ENCODE measurements around the gene SIGLEC12. TPM values are rescaled to one million over a fixed set of nuclear protein-coding genes. Genes with fewer than 3 reads are reported as not detected.

Gene SIGLEC12
- polyA plus RNA-seq, 1 donor (not counting 4 experiments of a cell fraction or from before 2014, with no cell fraction given) = not detected

DNA sequence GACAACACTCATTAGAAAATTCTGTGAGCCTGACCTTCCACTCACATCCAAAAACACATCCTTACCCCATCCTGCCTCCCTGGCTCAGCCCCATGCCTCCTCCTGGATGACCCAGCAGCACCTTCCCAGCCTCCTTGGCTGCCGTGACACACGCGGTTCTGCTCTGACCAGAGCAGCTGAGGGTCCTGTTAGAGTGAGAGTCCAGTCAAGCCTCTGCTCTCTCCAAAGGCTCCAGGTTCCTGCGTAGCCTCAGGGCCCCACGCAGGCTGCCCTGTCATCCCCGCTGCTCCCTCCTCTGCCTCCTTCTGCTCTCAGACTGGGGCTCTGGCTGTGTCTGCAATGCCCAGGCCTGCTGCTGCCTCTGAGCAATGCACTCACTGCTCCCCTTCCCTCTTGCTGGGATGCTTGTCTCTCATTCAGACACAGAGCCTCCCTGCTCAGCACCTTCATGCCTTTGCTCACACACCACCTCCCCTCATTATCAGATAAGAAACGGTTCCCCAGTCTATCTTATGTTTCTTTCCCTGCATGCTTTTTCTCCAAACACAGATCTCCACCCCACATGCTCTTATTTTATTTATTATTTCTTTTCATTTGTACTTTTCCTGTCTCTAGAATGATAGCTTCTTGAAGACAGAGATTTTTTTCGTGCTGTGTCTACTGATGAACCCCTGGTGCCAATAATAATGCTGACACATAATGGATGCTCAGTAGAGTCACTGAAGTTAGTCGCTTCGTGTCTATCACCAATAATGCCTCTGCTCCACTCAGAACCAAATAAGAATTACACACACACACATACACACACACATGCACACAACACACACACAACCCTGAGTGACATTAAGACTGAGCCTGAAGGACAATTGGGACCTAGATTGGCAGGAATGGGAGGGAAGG, 40.1 kb upstream of the SIGLEC12 start:
- no peaks in the 10 kb centered on the region for H3K27me3 ChIP-seq (ENCODE audit: control insufficient read depth, extremely low read depth, insufficient read depth, low read length)
- no peak overlapping the region for H3K27ac ChIP-seq (ENCODE audit: control insufficient read depth, insufficient read depth, low read length)
- FAIRE-seq = no peak
- no peak for TF ChIP-seq EZH2 (IDR thresholded peaks at IDR 0.05; ENCODE audit: low read length)
- TF ChIP-seq, protein P1, sequence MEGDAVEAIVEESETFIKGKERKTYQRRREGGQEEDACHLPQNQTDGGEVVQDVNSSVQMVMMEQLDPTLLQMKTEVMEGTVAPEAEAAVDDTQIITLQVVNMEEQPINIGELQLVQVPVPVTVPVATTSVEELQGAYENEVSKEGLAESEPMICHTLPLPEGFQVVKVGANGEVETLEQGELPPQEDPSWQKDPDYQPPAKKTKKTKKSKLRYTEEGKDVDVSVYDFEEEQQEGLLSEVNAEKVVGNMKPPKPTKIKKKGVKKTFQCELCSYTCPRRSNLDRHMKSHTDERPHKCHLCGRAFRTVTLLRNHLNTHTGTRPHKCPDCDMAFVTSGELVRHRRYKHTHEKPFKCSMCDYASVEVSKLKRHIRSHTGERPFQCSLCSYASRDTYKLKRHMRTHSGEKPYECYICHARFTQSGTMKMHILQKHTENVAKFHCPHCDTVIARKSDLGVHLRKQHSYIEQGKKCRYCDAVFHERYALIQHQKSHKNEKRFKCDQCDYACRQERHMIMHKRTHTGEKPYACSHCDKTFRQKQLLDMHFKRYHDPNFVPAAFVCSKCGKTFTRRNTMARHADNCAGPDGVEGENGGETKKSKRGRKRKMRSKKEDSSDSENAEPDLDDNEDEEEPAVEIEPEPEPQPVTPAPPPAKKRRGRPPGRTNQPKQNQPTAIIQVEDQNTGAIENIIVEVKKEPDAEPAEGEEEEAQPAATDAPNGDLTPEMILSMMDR (optimal IDR thresholded peaks at IDR 0.05 in 1 of 3, IDR thresholded peaks at IDR 0.05 in 1 of 3, conservative IDR thresholded peaks at IDR 0.05 in 1 of 3; ENCODE audit: extremely low read depth in 1 of 3, insufficient read depth in 2 of 3, low read length in 3 of 3) = no peak
- H3K4me1 ChIP-seq (ENCODE audit: control insufficient read depth, extremely low read depth, insufficient read depth, low read length) = no peaks in the 10 kb centered on the region
- H3K4me3 ChIP-seq (ENCODE audit: control insufficient read depth in 2 of 3, extremely low read depth in 1 of 3, insufficient read depth in 2 of 3, low read depth in 1 of 3, low read length in 3 of 3) = no peak overlapping the region
- DNase-seq (ENCODE audit: low read depth, low spot score) = no peak
- dilution Hi-C loops (cut with MboI; ENCODE audit: extremely low pct_ligation_motif_present, low sequenced_read_pairs) = no loop called here
- H3K4me2 ChIP-seq (ENCODE audit: control insufficient read depth, extremely low read depth, insufficient read depth, low read depth, low read length) = no peak overlapping the region
- H3K9ac ChIP-seq (ENCODE audit: control insufficient read depth, extremely low read depth, insufficient read depth, low read length) = no peak overlapping the region
- H2AFZ ChIP-seq (ENCODE audit: control insufficient read depth, low read length) = no peak overlapping the region
- H3K79me2 ChIP-seq (ENCODE audit: control insufficient read depth, insufficient read depth, low read length) = no peaks in the 10 kb centered on the region
- no peaks in the 10 kb centered on the region for H4K20me1 ChIP-seq (ENCODE audit: control insufficient read depth, extremely low read depth, insufficient read depth, low read length)
- H3K9me1 ChIP-seq (ENCODE audit: control insufficient read depth, extremely low read depth, insufficient read depth, low read length) = no peaks in the 10 kb centered on the region
- H3K36me3 ChIP-seq (ENCODE audit: control insufficient read depth in 2 of 2, extremely low read depth in 1 of 2, insufficient read depth in 2 of 2, low read length in 2 of 2) = no peaks in the 10 kb centered on the region
- no peaks in the 10 kb centered on the region for H3K9me3 ChIP-seq (ENCODE audit: control insufficient read depth, low read depth, low read length)

DNA sequence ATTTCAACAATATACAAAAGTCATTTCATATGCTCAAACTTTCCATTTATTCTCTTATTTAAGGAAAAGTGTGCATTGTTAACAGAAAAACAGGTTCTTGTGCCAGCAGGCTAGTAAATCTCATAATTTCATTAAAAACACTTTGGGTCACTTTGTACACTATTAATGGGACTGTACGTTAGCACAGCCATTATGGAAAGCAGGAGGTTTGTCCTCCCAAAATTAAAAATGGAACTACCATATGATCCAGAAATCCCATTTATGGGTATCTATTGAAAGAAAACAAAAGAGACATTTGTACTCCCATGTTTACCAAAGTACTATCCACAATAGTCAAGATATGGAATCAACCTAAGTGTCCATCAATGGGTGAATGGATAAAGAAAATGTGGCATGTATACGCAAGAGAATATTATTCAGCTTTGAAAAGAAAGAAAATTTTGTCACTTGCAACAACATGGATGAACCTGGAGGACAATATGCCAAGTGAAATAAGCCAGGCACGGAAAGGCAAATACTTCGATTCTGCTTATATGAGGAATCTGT, 38.3 kb upstream of the SIGLEC12 start:
- dilution Hi-C loops (cut with MboI; ENCODE audit: extremely low pct_ligation_motif_present, low sequenced_read_pairs) = no loop called here
- DNase-seq (ENCODE audit: low read depth, low spot score) = no peak
- no peak overlapping the region for H3K4me2 ChIP-seq (ENCODE audit: control insufficient read depth, extremely low read depth, insufficient read depth, low read depth, low read length)

More for the DNA sequence above, 38.3 kb upstream of the SIGLEC12 start:
- Histone ChIP-seq H4K20me1 (ENCODE audit: control insufficient read depth, extremely low read depth, insufficient read depth, low read length) (no peaks in the 10 kb centered on the region), H3K4me3 (ENCODE audit: control insufficient read depth in 2 of 3, extremely low read depth in 1 of 3, insufficient read depth in 2 of 3, low read depth in 1 of 3, low read length in 3 of 3) (no peak overlapping the region), H2AFZ (ENCODE audit: control insufficient read depth, low read length) (no peak overlapping the region), H3K27me3 (ENCODE audit: control insufficient read depth, extremely low read depth, insufficient read depth, low read length) (no peaks in the 10 kb centered on the region), H3K79me2 (ENCODE audit: control insufficient read depth, insufficient read depth, low read length) (no peaks in the 10 kb centered on the region), H3K9me3 (ENCODE audit: control insufficient read depth, low read depth, low read length) (no peaks in the 10 kb centered on the region), H3K9me1 (ENCODE audit: control insufficient read depth, extremely low read depth, insufficient read depth, low read length) (no peaks in the 10 kb centered on the region), H3K27ac (ENCODE audit: control insufficient read depth, insufficient read depth, low read length) (no peak overlapping the region), H3K36me3 (ENCODE audit: control insufficient read depth in 2 of 2, extremely low read depth in 1 of 2, insufficient read depth in 2 of 2, low read length in 2 of 2) (no peaks in the 10 kb centered on the region), H3K9ac (ENCODE audit: control insufficient read depth, extremely low read depth, insufficient read depth, low read length) (no peak overlapping the region), H3K4me1 (ENCODE audit: control insufficient read depth, extremely low read depth, insufficient read depth, low read length) (no peaks in the 10 kb centered on the region)
- FAIRE-seq = no peak
- TF ChIP-seq, protein P1 (optimal IDR thresholded peaks at IDR 0.05 in 1 of 3, IDR thresholded peaks at IDR 0.05 in 1 of 3, conservative IDR thresholded peaks at IDR 0.05 in 1 of 3; ENCODE audit: extremely low read depth in 1 of 3, insufficient read depth in 2 of 3, low read length in 3 of 3) = no peak
- TF ChIP-seq EZH2 (IDR thresholded peaks at IDR 0.05; ENCODE audit: low read length) = no peak

All from keratinocyte (primary cell).